ENCODE measurements around the gene ATPAF1.

ATPAF1 gene

DNA sequence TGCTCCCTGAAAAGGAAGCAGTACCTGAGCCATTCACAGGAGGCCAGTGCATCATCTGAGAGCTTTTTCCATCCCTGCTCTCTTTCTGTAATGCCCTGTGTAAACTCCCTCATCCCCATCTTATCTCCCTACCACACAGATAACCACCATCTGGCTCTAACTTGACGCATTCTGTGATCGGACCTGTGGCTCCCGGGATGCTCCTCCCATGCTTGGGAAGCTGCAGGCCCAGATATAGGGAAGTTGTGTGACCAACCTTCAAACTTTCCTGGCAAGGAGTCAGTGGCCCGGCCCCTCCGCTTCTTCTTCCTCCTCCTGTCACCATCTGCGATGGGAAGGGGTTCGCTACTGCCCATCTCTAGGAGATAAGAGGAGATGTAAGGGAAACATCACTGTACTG lies 85.2 kb downstream of the ATPAF1 start:
- DNase-seq = no peak
